Measurements from ENCODE around the gene TMEM201.

- TF ChIP-seq, protein P1, sequence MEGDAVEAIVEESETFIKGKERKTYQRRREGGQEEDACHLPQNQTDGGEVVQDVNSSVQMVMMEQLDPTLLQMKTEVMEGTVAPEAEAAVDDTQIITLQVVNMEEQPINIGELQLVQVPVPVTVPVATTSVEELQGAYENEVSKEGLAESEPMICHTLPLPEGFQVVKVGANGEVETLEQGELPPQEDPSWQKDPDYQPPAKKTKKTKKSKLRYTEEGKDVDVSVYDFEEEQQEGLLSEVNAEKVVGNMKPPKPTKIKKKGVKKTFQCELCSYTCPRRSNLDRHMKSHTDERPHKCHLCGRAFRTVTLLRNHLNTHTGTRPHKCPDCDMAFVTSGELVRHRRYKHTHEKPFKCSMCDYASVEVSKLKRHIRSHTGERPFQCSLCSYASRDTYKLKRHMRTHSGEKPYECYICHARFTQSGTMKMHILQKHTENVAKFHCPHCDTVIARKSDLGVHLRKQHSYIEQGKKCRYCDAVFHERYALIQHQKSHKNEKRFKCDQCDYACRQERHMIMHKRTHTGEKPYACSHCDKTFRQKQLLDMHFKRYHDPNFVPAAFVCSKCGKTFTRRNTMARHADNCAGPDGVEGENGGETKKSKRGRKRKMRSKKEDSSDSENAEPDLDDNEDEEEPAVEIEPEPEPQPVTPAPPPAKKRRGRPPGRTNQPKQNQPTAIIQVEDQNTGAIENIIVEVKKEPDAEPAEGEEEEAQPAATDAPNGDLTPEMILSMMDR (IDR thresholded peaks at IDR 0.05; ENCODE audit: borderline replicate concordance, extremely low read depth, low read length, poor library complexity, severe bottlenecking), result no peak
- TF ChIP-seq EZH2 (IDR thresholded peaks at IDR 0.05; ENCODE audit: borderline replicate concordance, low read depth, low read length, severe bottlenecking), result no peak
Measured at GRCh38 chr1:9604836-9605235, 16.1 kb downstream of the TMEM201 start.

All from DND-41 (cell line).